Stimulated activated CD4-positive, alpha-beta T cell treated with anti-CD3 and anti-CD28 coated beads, Interleukin-2, amount 100 ng/mL, for 4 hours (primary cell): ENCODE results near the gene NKX1-1.
"Not testable (repeated sequence)": the region's sequence is repeated elsewhere in the genome, so short reads cannot be mapped to it uniquely, and the experiment has no call there.

Experiments
- DNase-seq: peaks from one replicate; pipeline ENCODE4 v3.0.0-alpha.2; 2020; ENCODE audit warnings: low read depth

NKX1-1 gene

DNA sequence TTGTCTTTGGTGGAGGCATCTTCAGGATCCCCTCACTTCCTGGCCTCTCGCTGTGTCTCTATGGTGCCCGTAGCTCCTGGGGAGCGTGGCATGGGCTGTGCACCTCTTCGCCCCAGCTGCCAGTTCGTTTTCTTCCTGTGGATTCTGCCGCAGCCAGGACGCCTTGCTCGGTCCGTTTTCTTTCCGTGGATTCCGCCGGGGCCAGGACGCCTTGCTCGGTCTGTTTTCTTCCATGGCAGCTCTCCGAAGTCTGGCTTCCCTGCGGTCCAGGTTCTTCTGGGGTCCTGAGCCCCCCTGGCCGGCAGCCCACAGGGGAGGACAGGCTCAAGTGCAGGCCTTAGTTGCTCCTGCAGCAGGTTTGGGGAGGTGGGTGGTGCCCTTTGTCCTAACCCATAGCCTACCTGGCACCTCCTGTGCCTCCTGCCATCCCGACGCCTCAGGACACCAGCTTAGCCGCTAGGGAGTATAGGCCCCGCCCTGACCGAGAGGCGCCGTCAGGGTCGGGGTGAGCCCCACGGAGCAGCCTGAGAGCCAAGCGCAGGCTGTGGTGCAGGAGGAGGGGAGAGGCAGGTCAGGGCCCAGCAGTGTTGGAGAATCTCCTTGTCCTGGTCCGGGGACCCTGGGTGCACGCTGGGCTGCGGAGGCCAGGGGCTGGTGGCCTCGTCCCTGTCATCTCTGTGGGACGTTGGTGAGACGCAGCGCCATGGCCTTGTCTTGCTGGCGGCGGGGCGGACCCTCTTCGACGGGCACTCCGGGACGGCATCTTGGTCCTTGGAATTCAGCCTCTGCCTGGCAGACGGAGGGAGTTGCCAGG, 32.1 kb downstream of the NKX1-1 start:
- DNase-seq, result no peak

DNA sequence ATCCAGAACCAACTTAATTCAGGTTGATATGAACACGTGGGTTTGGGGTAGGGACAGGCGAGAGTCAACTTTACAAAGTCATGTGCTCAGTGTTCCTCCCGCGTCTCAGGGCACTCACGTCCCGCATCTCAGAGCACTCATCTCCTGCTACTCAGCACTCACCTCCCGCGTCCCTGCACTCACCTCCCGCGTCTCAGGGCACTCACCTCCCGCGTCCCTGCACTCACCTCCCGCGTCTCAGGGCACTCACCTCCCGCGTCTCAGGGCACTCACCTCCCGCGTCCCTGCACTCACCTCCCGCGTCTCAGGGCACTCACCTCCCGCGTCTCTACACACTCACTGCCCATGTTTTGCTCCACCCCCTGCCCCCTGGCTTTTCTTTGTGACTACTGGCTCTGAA, 33.7 kb downstream of the NKX1-1 start:
- DNase-seq, result not testable (repeated sequence)

DNA sequence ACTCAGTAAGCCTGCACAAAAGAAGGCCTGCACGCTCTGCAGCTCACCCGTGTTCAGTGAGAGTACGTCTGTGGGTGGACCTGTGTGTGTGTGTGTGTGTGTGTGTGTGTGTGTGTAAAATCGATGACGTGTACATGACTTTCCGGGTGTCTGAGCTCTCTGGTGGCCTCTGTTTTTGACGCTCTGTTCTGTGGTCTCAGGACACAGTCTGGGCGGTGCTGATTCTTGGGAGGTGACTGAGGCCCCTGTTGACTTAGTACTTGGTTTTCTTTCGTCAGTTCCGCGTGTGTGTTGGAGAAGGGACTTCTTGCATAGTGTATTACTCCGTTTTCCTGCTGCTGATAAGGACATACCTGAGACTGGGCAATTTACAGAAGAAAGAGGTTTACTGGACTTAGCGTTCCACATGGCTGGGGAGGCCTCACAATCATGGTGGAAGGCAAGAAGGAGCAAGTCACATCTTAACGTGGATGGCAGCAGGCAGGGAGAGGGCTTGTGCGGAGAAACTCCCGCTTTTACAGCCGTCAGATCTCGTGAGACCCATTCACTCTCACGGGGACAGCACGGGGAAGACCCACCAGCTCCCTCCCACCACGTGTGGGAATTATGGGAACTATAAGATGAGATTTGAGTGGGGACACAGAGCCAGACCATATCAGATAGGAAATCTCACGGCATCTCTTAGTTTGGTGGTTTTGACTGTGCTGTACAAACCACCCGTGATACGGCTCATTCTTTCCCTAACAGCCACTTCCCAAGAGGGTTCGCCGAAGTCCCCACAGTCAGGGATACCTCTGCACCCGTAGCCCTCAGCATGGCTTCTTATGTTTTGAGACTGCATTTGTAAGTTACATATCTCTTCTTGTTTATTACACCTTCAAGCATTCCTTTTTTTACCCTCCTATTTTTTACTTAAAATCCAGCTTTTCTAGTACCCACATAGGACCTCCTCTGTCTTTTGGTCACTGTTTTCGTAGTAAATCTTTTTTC, 34.8 kb downstream of the NKX1-1 start:
- DNase-seq, result no peak

DNA sequence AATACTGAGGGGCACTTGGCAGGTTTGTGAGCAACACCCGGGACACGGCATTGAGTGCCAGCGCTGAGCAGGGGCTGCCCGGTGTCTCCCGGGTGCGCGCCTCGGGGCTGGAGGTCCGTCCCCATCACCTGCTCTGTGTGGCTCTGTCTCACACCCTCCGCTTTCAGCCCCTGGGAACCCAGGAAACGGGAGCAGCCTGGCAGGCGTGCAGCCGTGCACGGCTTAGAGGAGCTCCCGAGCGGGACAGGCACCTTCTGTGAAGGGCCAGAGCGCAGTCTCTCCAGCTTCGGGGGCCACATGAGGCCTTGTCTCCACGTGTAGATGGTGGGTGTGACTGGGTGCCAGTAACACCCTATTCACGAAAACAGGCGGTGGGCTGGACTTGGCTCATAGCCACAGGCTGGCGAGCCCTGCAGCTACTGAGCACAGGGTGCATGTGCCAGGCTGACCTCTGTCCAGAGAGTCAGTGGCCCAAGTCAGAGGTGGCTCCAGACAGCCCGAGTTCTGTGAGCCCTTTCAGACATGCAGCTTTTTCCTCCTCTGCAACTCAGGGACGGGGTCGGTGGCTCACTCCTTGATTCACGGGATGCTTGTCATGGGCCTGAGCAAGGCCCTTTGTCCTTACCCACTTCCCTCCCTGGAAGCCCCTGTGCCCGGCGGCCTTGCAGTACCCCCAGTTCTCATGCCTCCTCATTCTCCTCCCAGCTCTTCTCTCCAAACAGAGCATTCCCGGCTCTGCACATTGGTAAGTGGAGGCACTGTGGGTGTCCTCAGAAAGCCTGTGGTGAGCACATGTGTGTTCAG, 35.7 kb downstream of the NKX1-1 start:
- DNase-seq, result no peak

DNA sequence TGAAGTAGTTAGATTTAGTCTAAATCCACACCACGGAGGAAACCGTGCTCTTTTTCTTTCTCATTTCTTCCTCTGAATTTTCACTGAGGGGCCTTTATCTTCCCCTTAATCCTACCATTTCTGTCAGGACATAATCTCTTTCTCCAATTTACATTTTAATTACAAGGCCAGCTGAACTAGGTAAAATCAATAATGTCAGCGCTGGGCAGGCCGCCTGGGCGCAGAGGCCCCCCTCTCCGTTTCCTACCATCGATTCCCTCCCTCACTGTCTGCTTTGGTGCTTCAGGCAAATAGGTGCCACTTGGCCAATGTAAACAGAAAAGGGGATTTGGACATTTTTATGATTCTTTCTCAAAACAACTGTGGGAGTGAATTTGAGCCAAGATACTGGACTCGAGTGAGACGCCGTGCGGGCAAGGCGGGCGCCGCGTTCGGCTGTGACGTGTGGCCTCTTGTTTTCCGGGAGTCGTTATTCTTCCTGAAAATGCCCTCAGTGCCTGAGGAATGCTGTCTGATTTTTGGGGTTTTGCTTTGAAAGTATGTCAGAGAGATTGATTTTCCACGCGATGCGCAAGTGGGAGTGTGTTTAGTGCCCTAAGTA, 36.7 kb downstream of the NKX1-1 start:
- DNase-seq, result no peak

DNA sequence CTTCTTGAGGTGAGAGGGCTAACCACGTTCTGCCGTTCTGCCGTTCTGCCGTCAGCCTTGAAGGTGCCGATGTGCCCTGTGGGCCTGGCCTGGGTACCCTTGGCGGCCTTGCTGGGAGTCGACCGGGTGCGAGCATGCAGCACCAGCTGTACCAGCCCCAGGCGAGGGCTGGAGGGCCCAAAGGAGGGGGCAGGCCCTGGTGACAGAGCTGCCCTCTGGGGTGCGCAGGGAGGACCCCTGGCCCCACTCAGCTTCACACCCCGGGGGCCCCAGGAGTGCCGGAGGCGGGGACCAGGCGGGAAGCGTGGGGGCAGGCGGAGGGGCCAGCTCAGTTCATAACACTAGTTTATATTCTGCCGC, 37.2 kb downstream of the NKX1-1 start:
- DNase-seq, result no peak

DNA sequence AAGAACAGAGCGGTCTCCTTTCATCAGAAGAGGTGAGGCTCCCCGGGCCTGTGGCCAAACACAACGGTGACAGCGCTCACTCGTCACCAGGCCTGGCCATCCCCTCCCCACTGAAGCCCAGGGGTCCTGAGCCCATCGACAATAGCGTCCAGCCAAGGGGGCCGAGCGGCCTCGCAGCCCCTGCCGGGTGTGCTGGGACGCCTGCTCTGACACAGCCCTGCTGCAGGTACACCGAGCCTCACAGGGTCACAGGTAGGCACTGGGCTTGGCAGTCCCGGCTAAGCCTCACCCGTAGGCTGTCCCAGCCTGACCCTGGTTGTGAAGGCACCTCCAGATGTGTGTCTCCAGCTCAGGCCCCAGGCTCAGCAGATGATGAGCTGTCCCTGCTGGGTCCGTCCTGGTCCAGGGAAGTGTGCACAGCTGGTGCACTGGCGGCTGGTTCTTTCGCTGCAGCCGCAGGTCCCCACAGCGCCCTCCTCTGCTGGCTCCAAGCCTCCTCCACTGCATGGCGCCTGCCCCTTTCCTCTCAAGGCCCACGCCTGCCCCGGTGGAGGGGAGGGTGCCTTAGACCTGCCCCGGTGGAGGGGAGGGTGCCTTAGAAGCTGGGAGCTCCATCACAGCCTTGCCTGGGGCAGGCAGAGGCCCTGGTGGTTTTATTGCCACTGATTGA, 37.7 kb downstream of the NKX1-1 start:
- DNase-seq, result no peak

DNA sequence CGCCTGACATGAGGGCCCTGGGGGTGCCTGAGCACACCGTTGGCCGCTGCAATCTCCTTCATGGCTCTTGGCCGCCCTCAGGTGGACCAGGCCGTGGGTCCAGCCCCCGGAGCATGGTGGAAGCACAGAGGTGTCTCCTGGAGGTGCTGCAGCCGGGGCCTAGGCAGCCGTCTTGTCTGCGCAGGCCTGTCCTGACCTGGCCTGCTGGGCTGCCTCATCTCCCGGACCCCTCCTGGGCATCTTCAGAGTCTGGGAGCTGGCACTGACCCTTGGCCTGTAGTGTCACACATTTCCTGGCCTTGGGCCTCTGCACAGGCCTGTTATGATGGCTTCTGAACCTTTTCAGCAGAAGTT, 38.3 kb downstream of the NKX1-1 start:
- no peak for DNase-seq

DNA sequence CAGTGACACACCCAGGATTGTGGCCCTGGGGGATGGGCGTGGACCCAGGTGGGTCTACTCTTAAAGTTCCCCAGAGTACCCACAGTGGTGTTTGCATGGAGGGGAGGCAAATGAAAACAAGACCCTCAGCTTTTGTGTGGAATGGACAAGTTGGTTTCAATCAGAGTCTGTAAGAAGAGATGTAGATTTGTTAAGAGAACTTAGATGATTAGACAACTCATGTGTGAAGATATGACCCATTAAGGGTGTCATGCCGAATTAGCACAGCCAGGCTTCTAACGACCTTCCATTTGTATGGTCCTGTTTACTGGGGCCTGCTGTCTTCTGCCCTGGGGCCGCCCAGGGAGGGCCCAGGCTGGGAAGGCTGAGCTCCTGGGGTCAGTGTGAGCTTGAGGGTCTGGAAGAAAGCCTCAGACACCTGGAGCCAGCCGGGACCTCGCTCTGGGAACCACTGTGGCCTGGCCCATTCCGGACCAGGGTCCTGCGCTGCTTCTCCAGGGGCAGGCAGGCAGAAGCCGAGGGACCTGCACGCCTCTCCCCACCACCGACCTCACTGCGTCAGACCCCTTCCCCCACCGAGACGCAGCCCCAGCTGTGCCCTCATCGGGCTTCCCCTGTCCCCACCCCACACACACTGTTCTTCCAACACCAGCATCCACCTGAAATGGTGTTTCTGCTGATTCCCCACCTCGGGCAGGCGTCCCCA, 38.9 kb downstream of the NKX1-1 start:
- DNase-seq, result no peak

DNA sequence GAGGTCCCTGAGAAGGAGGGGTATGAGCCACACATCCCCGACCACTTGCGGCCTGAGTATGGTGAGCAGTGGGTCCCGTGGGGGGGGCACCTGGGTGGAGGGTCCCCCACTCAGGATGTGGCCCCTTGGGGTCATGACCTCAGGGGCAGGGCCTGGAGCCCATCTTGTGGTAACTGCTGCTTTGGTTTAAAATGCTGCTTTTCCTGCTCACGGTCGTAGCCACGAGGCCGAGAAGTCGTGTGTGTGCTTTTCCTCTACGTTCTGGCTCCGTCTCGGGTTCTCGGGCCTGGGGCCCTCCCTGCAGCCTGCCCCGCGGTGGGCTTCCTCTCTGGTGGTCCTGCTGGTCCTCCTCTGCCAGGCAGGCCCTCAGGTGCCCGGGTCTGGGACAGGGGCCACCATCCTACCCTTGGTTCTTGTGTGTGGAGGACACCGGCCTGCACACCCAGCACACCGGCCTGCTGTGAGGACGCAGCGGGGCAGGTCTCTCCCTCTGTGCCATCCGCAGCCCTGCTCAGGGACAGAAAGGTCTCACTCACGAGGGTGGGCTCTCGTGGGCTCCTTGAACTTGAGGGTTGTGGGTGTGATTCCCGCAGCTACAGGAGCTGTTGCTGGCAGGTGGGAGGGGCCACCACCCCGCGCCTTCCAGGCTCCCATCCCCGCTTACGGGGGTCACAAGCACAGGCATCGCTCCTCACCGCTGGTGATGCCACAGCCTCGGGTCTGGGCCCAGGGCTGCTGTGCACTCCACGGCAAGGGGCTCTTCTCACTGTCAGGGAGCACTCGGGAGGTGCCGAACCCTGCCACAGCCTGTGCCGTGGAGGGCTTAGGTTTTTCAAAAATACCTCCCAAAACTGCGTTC, 39.6 kb downstream of the NKX1-1 start:
- no peak for DNase-seq

DNA sequence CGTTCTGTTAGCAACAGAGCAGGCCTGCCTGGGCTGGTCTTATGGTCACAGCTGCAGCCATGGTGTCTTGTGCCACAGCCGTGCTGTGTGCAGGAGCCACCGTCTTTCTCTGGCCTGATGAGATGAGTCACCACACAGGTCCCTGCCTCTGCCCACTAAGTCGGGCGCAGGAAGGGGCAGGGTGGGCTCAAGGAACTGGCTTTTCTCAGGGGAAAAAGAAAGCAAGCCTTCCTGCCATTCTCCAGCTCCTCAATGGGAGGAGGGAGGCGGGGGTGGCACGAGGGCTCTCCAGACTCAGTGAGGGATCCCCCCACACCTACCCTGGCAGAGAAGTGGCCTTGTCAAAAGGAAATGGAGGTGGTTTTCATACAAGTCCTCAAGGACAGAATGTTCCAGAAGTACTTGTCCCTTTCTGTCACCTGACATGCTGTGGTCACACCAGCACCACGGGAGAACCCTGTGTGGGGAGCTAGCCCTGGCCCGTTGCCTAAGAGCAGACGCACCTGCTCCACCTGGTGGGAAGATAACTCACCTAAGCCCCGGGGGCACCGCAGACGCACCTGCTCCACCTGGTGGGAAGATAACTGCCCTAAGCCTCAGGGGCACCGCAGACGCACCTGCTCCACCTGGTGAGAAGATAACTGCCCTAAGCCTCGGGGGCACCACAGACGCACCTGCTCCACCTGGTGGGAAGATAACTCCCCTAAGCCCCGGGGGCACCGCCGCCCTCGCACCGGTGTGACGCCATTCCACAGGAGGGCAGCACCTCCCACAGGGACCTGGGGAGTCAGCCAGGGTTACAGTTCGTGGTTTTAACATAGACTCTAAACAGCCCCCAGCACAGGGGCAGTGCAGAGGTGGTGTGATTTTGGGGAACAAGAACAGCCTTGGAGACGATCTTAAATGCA, 40.7 kb downstream of the NKX1-1 start:
- DNase-seq, result no peak

DNA sequence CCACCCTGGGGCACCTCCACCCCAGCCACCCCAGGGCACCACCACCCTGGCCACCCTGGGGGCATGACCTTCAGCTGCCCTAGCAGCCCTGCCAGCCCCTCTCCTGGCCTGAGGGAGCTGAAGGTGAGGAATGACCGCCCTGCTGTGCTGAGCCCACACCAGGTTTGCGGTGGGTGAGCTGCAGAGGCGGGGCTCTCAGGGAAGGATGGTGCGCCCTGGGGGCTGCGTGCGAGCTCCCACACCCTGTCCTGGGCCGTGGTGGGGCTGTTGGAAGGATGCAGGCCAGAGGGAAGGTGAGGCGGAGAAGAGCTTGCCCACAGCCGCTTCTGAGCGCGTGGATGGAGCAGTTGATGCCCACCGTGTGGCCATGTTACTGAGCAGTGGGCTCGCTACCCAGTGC, 41.5 kb downstream of the NKX1-1 start:
- no peak for DNase-seq

DNA sequence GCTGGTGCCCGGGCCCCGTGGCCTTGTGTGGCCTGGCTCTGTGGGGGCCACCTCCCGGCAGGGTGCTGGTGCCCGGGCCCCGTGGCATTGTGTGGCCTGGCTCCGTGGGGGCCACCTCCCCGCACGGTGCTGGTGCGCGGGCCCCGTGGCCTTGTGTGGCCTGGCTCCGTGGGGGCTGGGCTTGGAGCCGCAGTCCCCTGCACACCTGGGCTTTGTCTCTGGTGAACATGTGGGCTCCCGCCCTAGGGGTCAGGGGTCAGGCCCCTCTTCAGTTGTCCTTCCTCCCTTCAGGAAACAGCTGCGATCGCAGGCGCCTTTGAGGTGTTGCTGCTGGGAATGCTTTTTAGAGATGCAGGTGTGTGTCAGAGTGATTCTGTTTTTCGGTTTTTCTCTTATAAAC, 42.0 kb downstream of the NKX1-1 start:
- DNase-seq, result no peak

DNA sequence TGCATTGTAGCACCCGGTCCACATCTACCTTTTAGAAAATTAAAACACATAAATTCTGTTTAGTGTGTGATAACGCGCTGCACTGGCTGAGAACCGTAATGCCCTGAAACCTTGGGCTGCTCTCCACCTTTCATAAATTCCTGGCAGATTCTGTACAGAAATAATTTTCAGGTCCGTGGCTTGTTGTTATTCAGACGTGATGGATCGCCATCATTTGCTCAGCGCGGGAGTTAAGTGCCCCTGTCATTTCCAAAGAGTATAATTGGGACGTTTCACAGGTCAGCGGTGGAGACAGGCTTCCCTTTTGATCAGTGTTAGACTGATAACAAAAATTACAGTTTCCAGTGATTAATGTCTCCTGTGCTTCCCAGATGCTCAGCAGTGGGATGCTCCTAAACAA, 42.7 kb downstream of the NKX1-1 start:
- no peak for DNase-seq

DNA sequence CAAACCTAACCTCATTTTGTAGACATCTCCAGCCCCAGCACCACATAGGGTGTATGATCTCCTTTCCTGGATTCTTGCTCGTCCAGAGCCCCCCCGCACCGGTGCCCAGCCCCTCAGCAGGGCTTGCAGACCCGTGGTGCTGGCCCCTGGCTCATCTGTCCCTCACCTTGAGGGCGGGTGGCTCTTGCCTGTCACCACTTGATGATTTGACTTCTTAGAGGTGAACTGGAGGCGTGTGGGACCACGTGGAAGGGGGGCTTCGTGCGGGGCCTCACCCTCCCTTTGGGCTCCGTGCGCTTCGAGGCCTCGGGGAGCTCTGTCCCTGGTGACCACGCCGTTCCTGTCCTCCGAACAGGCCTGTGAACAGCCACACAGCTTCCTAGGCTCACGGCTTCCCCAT, 43.7 kb downstream of the NKX1-1 start:
- no peak for DNase-seq

DNA sequence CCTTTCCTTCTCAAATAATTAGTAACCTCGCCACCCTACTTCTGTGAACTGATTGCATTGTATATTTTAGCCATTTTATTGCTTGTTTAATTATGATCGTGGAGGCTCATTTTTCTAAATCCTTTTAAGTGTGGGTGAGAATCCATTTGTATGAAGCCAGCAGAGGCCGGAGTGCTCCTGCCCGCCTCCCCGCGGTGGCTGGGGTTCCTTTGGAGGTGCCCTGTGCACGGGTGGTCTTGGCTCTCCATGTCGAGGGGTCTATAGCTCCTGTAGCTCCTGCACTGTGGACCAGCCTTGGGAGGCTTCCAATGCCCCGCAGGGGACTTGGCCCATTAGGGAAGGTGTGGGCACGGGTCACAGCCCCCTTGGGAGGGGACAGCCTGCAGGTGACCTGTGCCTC, 44.2 kb downstream of the NKX1-1 start:
- DNase-seq, result no peak

DNA sequence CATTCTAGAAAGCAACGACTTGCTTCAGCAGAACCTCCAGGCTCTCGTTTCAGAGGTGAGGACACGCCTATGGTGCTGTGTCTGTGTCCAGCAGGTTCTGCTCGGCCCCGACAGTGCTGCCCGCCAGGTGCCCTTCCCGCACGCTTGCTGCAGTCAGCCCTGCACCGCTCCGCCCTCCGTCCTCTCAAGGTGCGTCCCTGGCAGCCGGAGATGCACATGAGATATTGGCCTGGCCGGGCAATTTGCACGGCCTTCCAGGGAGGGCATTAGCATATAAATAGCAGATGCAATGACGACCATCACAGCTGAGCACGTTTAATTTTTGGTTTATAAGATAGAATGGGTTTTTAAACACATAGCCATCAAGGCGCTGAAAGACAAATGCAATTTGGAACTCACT, 44.8 kb downstream of the NKX1-1 start:
- no peak for DNase-seq

DNA sequence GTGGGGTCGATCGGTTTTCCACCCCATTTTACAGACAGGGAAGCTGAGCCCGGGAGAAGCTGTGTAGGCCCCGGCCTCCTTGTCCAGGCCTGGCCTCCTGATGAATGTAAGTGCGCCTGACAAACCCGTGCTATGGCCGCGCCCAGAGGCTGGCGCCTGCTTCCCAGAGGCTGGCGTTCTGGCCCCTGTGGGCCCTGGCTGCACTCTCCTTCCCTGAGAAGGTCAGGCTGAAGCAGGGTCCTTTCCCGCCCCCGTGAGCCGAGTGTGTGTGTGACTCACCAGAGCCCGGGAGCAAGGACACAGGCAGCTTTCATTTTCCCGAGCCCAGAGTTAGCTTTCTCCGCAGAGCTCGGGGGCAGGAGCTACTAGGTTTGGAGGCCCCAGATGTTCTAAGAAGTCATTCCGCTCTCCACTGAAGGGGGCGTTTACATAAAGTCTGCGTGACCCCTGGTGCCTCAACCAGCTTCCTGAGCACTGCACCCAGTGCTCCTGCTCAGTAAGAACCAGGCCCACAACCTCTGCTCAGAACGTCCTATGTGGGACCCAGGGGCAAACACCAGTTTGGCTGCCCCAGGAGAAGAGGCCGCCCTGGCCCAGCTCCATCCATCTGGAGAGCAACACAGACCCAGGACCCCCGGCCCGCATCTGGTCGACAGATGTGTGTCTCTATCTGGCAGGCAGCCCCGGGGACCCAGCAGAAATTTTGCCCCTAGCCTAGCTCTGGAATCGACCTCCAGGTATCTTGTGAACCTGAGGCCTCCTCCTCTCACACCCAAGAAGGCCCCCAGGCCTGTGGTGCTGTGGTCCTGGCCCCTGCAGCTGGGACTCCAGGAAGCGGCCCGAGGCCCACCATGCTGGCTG, 45.6 kb downstream of the NKX1-1 start:
- no peak for DNase-seq
